ENCODE results near the gene CDK5.

DNA sequence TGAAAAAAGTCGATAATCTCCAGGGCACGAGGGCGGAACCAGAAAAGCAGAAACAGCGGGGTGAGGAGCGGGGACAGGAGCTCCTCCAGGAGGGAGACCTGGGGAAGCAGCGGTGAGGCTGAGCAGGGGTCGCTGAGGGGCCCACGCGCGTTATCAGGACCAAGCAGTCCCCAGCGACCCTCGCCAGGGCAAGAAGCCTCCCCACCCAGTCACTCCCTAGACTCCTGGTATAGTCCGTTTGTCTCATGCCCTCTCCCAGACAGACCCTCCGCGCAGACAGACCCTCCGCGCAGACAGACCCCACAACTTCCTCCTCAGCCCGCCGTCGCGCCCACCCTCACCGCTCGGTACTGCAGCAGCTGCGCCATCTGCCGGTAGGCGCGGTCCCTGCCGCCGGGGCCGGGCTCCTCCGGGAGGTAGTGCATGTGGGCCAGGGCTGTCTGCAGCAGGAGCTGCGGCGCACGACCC lies 39.7 kb downstream of the CDK5 start:
- TF ChIP-seq, protein P1, sequence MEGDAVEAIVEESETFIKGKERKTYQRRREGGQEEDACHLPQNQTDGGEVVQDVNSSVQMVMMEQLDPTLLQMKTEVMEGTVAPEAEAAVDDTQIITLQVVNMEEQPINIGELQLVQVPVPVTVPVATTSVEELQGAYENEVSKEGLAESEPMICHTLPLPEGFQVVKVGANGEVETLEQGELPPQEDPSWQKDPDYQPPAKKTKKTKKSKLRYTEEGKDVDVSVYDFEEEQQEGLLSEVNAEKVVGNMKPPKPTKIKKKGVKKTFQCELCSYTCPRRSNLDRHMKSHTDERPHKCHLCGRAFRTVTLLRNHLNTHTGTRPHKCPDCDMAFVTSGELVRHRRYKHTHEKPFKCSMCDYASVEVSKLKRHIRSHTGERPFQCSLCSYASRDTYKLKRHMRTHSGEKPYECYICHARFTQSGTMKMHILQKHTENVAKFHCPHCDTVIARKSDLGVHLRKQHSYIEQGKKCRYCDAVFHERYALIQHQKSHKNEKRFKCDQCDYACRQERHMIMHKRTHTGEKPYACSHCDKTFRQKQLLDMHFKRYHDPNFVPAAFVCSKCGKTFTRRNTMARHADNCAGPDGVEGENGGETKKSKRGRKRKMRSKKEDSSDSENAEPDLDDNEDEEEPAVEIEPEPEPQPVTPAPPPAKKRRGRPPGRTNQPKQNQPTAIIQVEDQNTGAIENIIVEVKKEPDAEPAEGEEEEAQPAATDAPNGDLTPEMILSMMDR (IDR thresholded peaks at IDR 0.05) = peak; percentile 87 to 94 (median 90)
- TF ChIP-seq POLR2A (IDR thresholded peaks at IDR 0.05) = no peak
- no peak for TF ChIP-seq POLR2AphosphoS5 (IDR thresholded peaks at IDR 0.05)
- TF ChIP-seq EP300 (IDR thresholded peaks at IDR 0.05) = no peak

Data from upper lobe of left lung (tissue), 4 donors.